Measurements from ENCODE around the gene THAP7. TPM values are rescaled to one million over a fixed set of nuclear protein-coding genes. Genes with fewer than 3 reads are reported as not detected.

The THAP7 gene
- total RNA-seq, 1 donor from 2014 or later, result 12.2 TPM

- Histone ChIP-seq H4K20me1 (ENCODE audit: insufficient read depth, low read length) (peaks cover 37% of the 10 kb centered on the region), H3K9ac (ENCODE audit: low read length) (peak overlapping the region; percentile 65), H3K36me3 (ENCODE audit: insufficient read depth, low read length) (peaks cover 18% of the 10 kb centered on the region), H3K27ac (ENCODE audit: low read depth, low read length) (no peak overlapping the region), H3K9me3 (ENCODE audit: insufficient read depth, low read depth, low read length) (no peaks in the 10 kb centered on the region), H3K4me2 (ENCODE audit: low read length) (peak overlapping the region; percentile 96), H3K4me1 (ENCODE audit: insufficient read depth, low read length) (peaks cover 14% of the 10 kb centered on the region), H3K27me3 (ENCODE audit: insufficient read depth, low read length) (no peaks in the 10 kb centered on the region), H2AFZ (ENCODE audit: low read depth, low read length) (peak overlapping the region; percentile 71), H3K4me3 (ENCODE audit: insufficient read depth, low read depth, low read length) (peak overlapping the region; percentile 56), H3K79me2 (ENCODE audit: insufficient read depth, low read length) (peaks cover 20% of the 10 kb centered on the region)
- no peak for FAIRE-seq
- H3K4me3 Mint-ChIP-seq (ENCODE audit: unreplicated experiment), result peak overlapping the region; percentile 78
- no peaks in the 10 kb centered on the region for H3K9me3 Mint-ChIP-seq (ENCODE audit: unreplicated experiment)
- peak; percentile 17 for DNase-seq (ENCODE audit: low read depth)
- H3K27me3 Mint-ChIP-seq (ENCODE audit: low read depth, unreplicated experiment), result no peaks in the 10 kb centered on the region
- TF ChIP-seq CTCF (IDR thresholded peaks at IDR 0.05; ENCODE audit: insufficient read depth, low read depth, low read length) (no peak), EZH2 (IDR thresholded peaks at IDR 0.05; ENCODE audit: insufficient read depth, low read length) (no peak)
- peak overlapping the region; percentile 53 for H3K27ac Mint-ChIP-seq (ENCODE audit: unreplicated experiment)
- peaks cover 14% of the 10 kb centered on the region for H3K4me1 Mint-ChIP-seq (ENCODE audit: low read depth, unreplicated experiment)
- H3K36me3 Mint-ChIP-seq (ENCODE audit: low read depth, unreplicated experiment), result peaks cover 7% of the 10 kb centered on the region
These were observed 45.4 kb downstream of the THAP7 start for GRCh38 chr22:20956258-20957101.

- no peak overlapping the region for H3K4me3 ChIP-seq (ENCODE audit: insufficient read depth, low read depth, low read length)
- no peaks in the 10 kb centered on the region for H3K27me3 ChIP-seq (ENCODE audit: insufficient read depth, low read length)
- peaks cover 14% of the 10 kb centered on the region for H3K4me1 ChIP-seq (ENCODE audit: insufficient read depth, low read length)
- no peak overlapping the region for H3K9ac ChIP-seq (ENCODE audit: low read length)
- Mint-ChIP-seq H3K27ac (ENCODE audit: unreplicated experiment) (no peak overlapping the region), H3K4me1 (ENCODE audit: low read depth, unreplicated experiment) (peaks cover 23% of the 10 kb centered on the region), H3K36me3 (ENCODE audit: low read depth, unreplicated experiment) (peaks cover 7% of the 10 kb centered on the region), H3K9me3 (ENCODE audit: unreplicated experiment) (no peaks in the 10 kb centered on the region), H3K27me3 (ENCODE audit: low read depth, unreplicated experiment) (no peaks in the 10 kb centered on the region), H3K4me3 (ENCODE audit: unreplicated experiment) (no peak overlapping the region)
- H3K4me2 ChIP-seq (ENCODE audit: low read length), result no peak overlapping the region
- H3K36me3 ChIP-seq (ENCODE audit: insufficient read depth, low read length), result peaks cover 26% of the 10 kb centered on the region
- H3K27ac ChIP-seq (ENCODE audit: low read depth, low read length), result no peak overlapping the region
- DNase-seq (ENCODE audit: low read depth) (no peak), FAIRE-seq (no peak)
- no peaks in the 10 kb centered on the region for H3K9me3 ChIP-seq (ENCODE audit: insufficient read depth, low read depth, low read length)
- peaks cover 46% of the 10 kb centered on the region for H4K20me1 ChIP-seq (ENCODE audit: insufficient read depth, low read length)
- TF ChIP-seq CTCF (IDR thresholded peaks at IDR 0.05; ENCODE audit: insufficient read depth, low read depth, low read length) (no peak), EZH2 (IDR thresholded peaks at IDR 0.05; ENCODE audit: insufficient read depth, low read length) (no peak)
- H3K79me2 ChIP-seq (ENCODE audit: insufficient read depth, low read length), result peaks cover 27% of the 10 kb centered on the region
- no peak overlapping the region for H2AFZ ChIP-seq (ENCODE audit: low read depth, low read length)
These were observed 46.4 kb downstream of the THAP7 start for GRCh38 chr22:20955548-20955947.
